Endothelial cell of hepatic sinusoid (primary cell): ENCODE measurements around the gene CEP85L.

Experiments used
- in situ Hi-C: cut with HindIII; loops from 2 replicates; pipeline ENCODE4 v1.10.0; 2017; ENCODE audit warnings: low sequenced_read_pairs

CEP85L gene

GRCh38 chr6:118546164-118546879, 105.1 kb downstream of the CEP85L start:
- in situ Hi-C loops = no loop called here

GRCh38 chr6:118544105-118544504, 107.3 kb downstream of the CEP85L start:
- in situ Hi-C loops = no loop called here

- in situ Hi-C loops = no loop called here
Measured at GRCh38 chr6:118542184-118542952, 109.0 kb downstream of the CEP85L start.

GRCh38 chr6:118537574-118537973, 113.8 kb downstream of the CEP85L start:
- in situ Hi-C loops = no loop called here

GRCh38 chr6:118536478-118536877, 114.9 kb downstream of the CEP85L start:
- in situ Hi-C loops = no loop called here

GRCh38 chr6:118535176-118535844, 116.1 kb downstream of the CEP85L start:
- in situ Hi-C loops = no loop called here

GRCh38 chr6:118530942-118531341, 120.4 kb downstream of the CEP85L start:
- in situ Hi-C loops = no loop called here

GRCh38 chr6:118529756-118530155, 121.6 kb downstream of the CEP85L start:
- in situ Hi-C loops = no loop called here

- in situ Hi-C loops = no loop called here
Measured at GRCh38 chr6:118528129-118528528, 123.3 kb downstream of the CEP85L start.

- in situ Hi-C loops = no loop called here
Measured at GRCh38 chr6:118525913-118526780, 125.2 kb downstream of the CEP85L start.

- in situ Hi-C loops = no loop called here
Measured at GRCh38 chr6:118524686-118525085, 126.7 kb downstream of the CEP85L start.

- in situ Hi-C loops = no loop called here
Measured at GRCh38 chr6:118523216-118523615, 128.2 kb downstream of the CEP85L start.

GRCh38 chr6:118522422-118522821, 129.0 kb downstream of the CEP85L start:
- in situ Hi-C loops = no loop called here

GRCh38 chr6:118514689-118515088, 136.7 kb downstream of the CEP85L start:
- in situ Hi-C loops = no loop called here

- in situ Hi-C loops = no loop called here
Measured at GRCh38 chr6:118511930-118512715, 139.3 kb downstream of the CEP85L start.

- in situ Hi-C loops = no loop called here
Measured at GRCh38 chr6:118509009-118509617, 142.3 kb downstream of the CEP85L start.

- in situ Hi-C loops = no loop called here
Measured at GRCh38 chr6:118507636-118508035, 143.8 kb downstream of the CEP85L start.

- in situ Hi-C loops = no loop called here
Measured at GRCh38 chr6:118506071-118506638, 145.2 kb downstream of the CEP85L start.

- in situ Hi-C loops = no loop called here
Measured at GRCh38 chr6:118505656-118506055, 145.7 kb downstream of the CEP85L start.
